ENCODE measurements around the gene ATG4B. TPM values are rescaled to one million over a fixed set of nuclear protein-coding genes. Genes with fewer than 3 reads are reported as not detected.

Gene ATG4B
- total and polyA plus RNA-seq, 2 of the 8 experiments (the other 6 are each of a cell fraction or from before 2014, with no cell fraction given): 103 to 155 TPM

DNA sequence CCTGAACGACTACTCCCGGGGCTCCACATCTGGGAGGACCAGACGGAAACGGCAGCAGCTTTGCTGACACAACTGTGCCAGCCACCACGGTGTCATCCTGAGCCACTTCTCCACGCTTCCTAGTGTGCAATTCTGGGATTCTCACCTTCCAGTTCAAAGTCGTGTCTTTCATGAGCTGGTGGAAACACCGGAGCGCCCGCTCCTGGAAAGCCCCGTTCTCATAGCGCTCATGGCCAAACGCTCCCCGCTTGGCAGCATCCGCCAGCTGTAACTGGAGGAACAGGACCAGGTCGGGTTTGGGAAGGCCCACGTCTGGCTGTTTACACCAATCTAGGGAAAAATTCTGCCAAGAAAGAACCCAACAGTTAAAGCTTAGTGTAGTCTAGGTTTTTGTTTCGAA lies 40.8 kb downstream of the ATG4B start:
- ChIA-PET POLR2A (ENCODE audit: partially characterized antibody) (interaction anchor here (0.6 to 20.2 kb wide), 6 partner anchors 8 to 36 kb away, joined by 3 to 265 read pairs (median 12); partner anchors contain the start of genes DTYMK and ING5), CTCF (ENCODE audit: partially characterized antibody) (interaction anchor here (1.1 to 2.9 kb wide), 2 partner anchors 13 to 200 kb away, joined by 5 to 11 read pairs; no protein-coding TSS in a partner anchor)
- Histone ChIP-seq H3K79me1 (ENCODE audit: low read depth, low read length) (peaks cover 3% of the 10 kb centered on the region; the same call in 1 of the 2 replicates), H3K4me3 (ENCODE audit: extremely low read depth in 1 of 4, insufficient read depth in 2 of 4, low read depth in 3 of 4, low read length in 4 of 4) (no peak overlapping the region), H4K5ac (ENCODE audit: insufficient read length, low read depth, low read length) (no peak overlapping the region), H3K9ac (replicated peaks in 1 of 4; ENCODE audit: extremely low read depth in 1 of 4, low read depth in 3 of 4, low read length in 3 of 4) (no peak overlapping the region), H4K8ac (ENCODE audit: extremely low read depth, insufficient read depth, low read length) (no peak overlapping the region), H3K9me3 (ENCODE audit: insufficient read depth in 2 of 2, low read depth in 1 of 2, low read length in 1 of 2) (no peaks in the 10 kb centered on the region), H4K91ac (replicated peaks; ENCODE audit: insufficient read length, low read length) (no peak overlapping the region), H3K27ac (ENCODE audit: low read depth, low read length) (no peak overlapping the region), H2BK15ac (ENCODE audit: low read length) (no peak overlapping the region), H3K56ac (replicated peaks; ENCODE audit: insufficient read length, low read depth, low read length) (no peak overlapping the region), H3K4me2 (ENCODE audit: insufficient read depth in 1 of 2, low read depth in 2 of 2, low read length in 2 of 2) (no peak overlapping the region), H4K20me1 (replicated peaks in 1 of 2; ENCODE audit: control insufficient read depth in 1 of 2, insufficient read depth in 2 of 2, low read length in 2 of 2) (peaks cover 7 to 21% of the 10 kb centered on the region in 2 experiments), H3K4ac (replicated peaks; ENCODE audit: insufficient read length, low read depth, low read length) (no peak overlapping the region), H2AK5ac (ENCODE audit: low read depth, low read length) (no peak overlapping the region), H3K23me2 (ENCODE audit: low read depth, low read length) (no peaks in the 10 kb centered on the region), H3K23ac (ENCODE audit: insufficient read length) (no peak overlapping the region), H3K27me3 (replicated peaks in 1 of 4; ENCODE audit: control insufficient read depth in 3 of 4, extremely low read depth in 1 of 4, insufficient read depth in 3 of 4, low read length in 3 of 4) (no peaks in the 10 kb centered on the region), H2BK12ac (ENCODE audit: low read depth, low read length) (no peak overlapping the region), H3K79me2 (ENCODE audit: control insufficient read depth in 1 of 2, insufficient read depth in 2 of 2, low read length in 2 of 2) (peaks cover 0 to 4% of the 10 kb centered on the region in 2 experiments; a peak in 1 of 4 replicates), H2BK5ac (ENCODE audit: low read depth, low read length) (no peak overlapping the region), H2BK20ac (ENCODE audit: low read length) (no peak overlapping the region), H2AFZ (ENCODE audit: low read length) (no peak overlapping the region), H3K36me3 (ENCODE audit: control insufficient read depth in 2 of 4, insufficient read depth in 4 of 4, low read length in 3 of 4) (peaks cover 16 to 49% (median 28%) of the 10 kb centered on the region in 4 experiments; a peak in 7 of 8 replicates), H2BK120ac (replicated peaks; ENCODE audit: low read depth, low read length) (no peak overlapping the region), H3K4me1 (replicated peaks in 1 of 4; ENCODE audit: control insufficient read depth in 3 of 4, insufficient read depth in 4 of 4, low read length in 3 of 4) (no peaks in the 10 kb centered on the region), H3K18ac (ENCODE audit: extremely low read depth, low read length) (no peak overlapping the region), H3K14ac (ENCODE audit: insufficient read length) (no peak overlapping the region)
- TF ChIP-seq KDM1A (IDR thresholded peaks at IDR 0.05; ENCODE audit: borderline replicate concordance, low read length) (no peak), TAF7 (optimal IDR thresholded peaks at IDR 0.05; ENCODE audit: borderline replicate concordance, low read depth, low read length) (no peak), SP1 (IDR thresholded peaks at IDR 0.05; ENCODE audit: low read depth, low read length) (no peak), SUZ12 (IDR thresholded peaks at IDR 0.05; ENCODE audit: low read length) (no peak), RFX5 (IDR thresholded peaks at IDR 0.05; ENCODE audit: borderline replicate concordance, low read depth, low read length) (no peak), CHD2 (IDR thresholded peaks at IDR 0.05; ENCODE audit: low read length) (no peak), EP300 (IDR thresholded peaks at IDR 0.05; ENCODE audit: borderline replicate concordance in 1 of 2, low read depth in 2 of 2, low read length in 2 of 2) (no peak), CEBPB (IDR thresholded peaks at IDR 0.05; ENCODE audit: low read depth, low read length) (no peak), TEAD4 (IDR thresholded peaks at IDR 0.05; ENCODE audit: low read depth, low read length) (no peak), SIRT6 (IDR thresholded peaks at IDR 0.05; ENCODE audit: low read length) (no peak), POLR2AphosphoS5 (IDR thresholded peaks at IDR 0.05; ENCODE audit: low read depth, low read length) (no peak), POLR2A (IDR thresholded peaks at IDR 0.05; ENCODE audit: control extremely low read depth in 1 of 2, low read depth in 2 of 2, low read length in 2 of 2) (no peak), CBX5 (IDR thresholded peaks at IDR 0.05; ENCODE audit: low read depth, low read length) (no peak), CBX8 (IDR thresholded peaks at IDR 0.05; ENCODE audit: borderline replicate concordance, low read depth, low read length) (no peak)
- TF ChIP-seq, protein P1, sequence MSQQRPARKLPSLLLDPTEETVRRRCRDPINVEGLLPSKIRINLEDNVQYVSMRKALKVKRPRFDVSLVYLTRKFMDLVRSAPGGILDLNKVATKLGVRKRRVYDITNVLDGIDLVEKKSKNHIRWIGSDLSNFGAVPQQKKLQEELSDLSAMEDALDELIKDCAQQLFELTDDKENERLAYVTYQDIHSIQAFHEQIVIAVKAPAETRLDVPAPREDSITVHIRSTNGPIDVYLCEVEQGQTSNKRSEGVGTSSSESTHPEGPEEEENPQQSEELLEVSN (IDR thresholded peaks at IDR 0.05): no peak
- 94% methylated on average over 18 of the region's 18 CpGs; no CpG with 5 or more reads in 1 of the 2 experiments for whole genome bisulfite sequencing, 2 experiments (ENCODE audit: extremely low coverage in 1 of 2, insufficient coverage in 1 of 2, insufficient read length in 1 of 2, insufficient replicate concordance in 2 of 2, low coverage in 1 of 2, low lambda C conversion rate in 2 of 2, missing lambda C conversion rate in 1 of 2)
- DNase-seq (ENCODE audit: low read depth in 1 of 2, low spot score in 2 of 2): no peak
- no peak for FAIRE-seq

Data from H1 (cell line).